ENCODE data around the gene NDUFAF2.

NDUFAF2 gene

DNA sequence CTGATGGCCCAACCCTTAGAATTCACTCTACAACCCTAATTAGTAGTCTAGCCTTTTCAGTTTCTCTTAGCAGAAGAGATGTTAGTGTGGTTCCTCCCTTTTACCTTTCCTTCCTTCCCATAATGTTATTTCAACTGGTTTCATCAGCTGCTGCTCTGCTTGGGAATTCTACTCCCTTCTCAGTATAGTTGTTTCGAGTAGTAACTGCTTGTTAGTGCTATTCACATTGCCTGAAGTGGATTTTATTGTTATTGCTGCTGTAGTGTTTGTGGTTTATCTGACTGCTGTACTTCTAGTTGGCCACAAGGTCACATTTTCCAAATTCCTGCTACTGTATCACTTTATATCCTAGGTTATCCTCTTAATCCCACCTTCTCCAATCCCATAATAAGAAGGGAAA, 187.6 kb downstream of the NDUFAF2 start:
- no peak overlapping the region for H3K27ac ChIP-seq (ENCODE audit: low read length)
- TF ChIP-seq, protein P1, sequence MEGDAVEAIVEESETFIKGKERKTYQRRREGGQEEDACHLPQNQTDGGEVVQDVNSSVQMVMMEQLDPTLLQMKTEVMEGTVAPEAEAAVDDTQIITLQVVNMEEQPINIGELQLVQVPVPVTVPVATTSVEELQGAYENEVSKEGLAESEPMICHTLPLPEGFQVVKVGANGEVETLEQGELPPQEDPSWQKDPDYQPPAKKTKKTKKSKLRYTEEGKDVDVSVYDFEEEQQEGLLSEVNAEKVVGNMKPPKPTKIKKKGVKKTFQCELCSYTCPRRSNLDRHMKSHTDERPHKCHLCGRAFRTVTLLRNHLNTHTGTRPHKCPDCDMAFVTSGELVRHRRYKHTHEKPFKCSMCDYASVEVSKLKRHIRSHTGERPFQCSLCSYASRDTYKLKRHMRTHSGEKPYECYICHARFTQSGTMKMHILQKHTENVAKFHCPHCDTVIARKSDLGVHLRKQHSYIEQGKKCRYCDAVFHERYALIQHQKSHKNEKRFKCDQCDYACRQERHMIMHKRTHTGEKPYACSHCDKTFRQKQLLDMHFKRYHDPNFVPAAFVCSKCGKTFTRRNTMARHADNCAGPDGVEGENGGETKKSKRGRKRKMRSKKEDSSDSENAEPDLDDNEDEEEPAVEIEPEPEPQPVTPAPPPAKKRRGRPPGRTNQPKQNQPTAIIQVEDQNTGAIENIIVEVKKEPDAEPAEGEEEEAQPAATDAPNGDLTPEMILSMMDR (IDR thresholded peaks at IDR 0.05; ENCODE audit: low read depth, low read length): no peak
- TF ChIP-seq EZH2phosphoT487 (IDR thresholded peaks at IDR 0.05; ENCODE audit: low read depth): no peak
- no peak overlapping the region for H3K4me2 ChIP-seq (ENCODE audit: low read length)
- no peaks in the 10 kb centered on the region for H3K79me2 ChIP-seq (ENCODE audit: low read length)
- H3K4me3 ChIP-seq (ENCODE audit: low read length): no peak overlapping the region
- H3K9ac ChIP-seq (ENCODE audit: low read length): no peak overlapping the region
- no peaks in the 10 kb centered on the region for H3K9me3 ChIP-seq (ENCODE audit: insufficient read depth, low read length)
- no peaks in the 10 kb centered on the region for H3K27me3 ChIP-seq (ENCODE audit: low read depth, low read length)
- no peaks in the 10 kb centered on the region for H4K20me1 ChIP-seq (ENCODE audit: insufficient read depth, low read length)
- H3K4me1 ChIP-seq (ENCODE audit: low read length): no peaks in the 10 kb centered on the region
- no peaks in the 10 kb centered on the region for H3K36me3 ChIP-seq (replicated peaks; ENCODE audit: low read depth, low read length)
- H2AFZ ChIP-seq (ENCODE audit: low read depth, low read length): no peak overlapping the region

DNA sequence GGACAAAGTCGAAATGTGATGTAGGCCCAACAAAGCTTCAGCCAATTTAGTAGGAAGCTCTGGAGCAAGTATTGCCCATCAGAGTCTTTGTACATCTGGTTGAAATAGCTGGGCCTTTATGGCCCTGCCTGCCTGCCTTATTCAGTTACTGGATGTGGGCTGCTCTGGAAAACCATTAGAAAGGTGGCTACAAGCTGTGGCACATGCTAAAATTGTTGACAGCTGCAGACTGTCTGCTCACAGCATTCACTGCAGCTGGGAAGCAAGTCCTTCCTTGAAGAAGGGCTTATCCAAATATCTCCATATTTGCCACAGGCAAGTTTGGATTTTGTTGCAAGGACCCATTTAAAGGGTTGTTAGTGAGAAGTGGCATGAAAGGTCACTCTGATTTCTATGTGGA, 192.8 kb downstream of the NDUFAF2 start:
- no peaks in the 10 kb centered on the region for H3K27me3 ChIP-seq (ENCODE audit: low read depth, low read length)
- H2AFZ ChIP-seq (ENCODE audit: low read depth, low read length): no peak overlapping the region
- H4K20me1 ChIP-seq (ENCODE audit: insufficient read depth, low read length): no peaks in the 10 kb centered on the region
- H3K4me2 ChIP-seq (ENCODE audit: low read length): no peak overlapping the region
- no peaks in the 10 kb centered on the region for H3K36me3 ChIP-seq (replicated peaks; ENCODE audit: low read depth, low read length)
- no peak for TF ChIP-seq EZH2phosphoT487 (IDR thresholded peaks at IDR 0.05; ENCODE audit: low read depth)
- TF ChIP-seq, protein P1 (IDR thresholded peaks at IDR 0.05; ENCODE audit: low read depth, low read length): no peak
- H3K4me3 ChIP-seq (ENCODE audit: low read length): no peak overlapping the region
- no peak overlapping the region for H3K27ac ChIP-seq (ENCODE audit: low read length)
- H3K79me2 ChIP-seq (ENCODE audit: low read length): no peaks in the 10 kb centered on the region
- H3K9me3 ChIP-seq (ENCODE audit: insufficient read depth, low read length): no peaks in the 10 kb centered on the region
- no peak overlapping the region for H3K9ac ChIP-seq (ENCODE audit: low read length)
- H3K4me1 ChIP-seq (ENCODE audit: low read length): no peaks in the 10 kb centered on the region

DNA sequence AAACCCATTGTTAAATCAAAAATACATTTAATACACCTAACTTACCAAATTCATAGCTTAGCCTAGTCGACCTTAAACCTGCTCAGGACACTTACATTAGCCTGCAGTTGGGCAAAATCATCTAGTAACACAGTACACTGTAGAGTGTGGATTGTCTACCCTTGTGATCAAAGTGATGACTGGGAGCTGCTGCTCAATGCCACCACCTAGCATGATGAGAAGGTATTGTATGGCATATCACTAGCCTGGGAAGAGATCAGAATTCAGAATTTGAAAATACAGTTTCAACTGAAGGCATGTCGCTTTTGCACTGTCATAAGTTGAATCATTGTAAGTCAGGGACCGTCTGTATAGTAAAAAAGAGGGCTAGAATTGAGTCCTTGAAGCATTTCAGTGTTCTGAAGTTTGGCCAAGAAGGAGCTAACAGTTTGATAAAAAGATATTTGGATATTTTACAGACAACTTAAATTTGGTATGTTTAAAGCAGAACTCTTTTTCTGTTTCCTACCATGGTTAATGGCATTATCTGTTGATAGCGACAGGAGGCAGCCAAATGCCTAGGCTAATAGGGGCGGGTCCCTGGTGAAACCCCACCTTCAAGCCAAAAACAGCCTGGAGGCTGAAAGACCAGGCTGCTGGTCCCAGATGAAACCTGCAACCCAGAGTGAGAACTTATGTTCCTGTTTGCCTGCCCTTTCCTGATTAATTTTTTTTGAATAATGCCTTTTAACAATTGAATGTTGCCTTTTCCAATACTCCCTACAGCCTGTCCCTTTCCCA, 194.3 kb downstream of the NDUFAF2 start:
- no peaks in the 10 kb centered on the region for H4K20me1 ChIP-seq (ENCODE audit: insufficient read depth, low read length)
- no peak overlapping the region for H2AFZ ChIP-seq (ENCODE audit: low read depth, low read length)
- no peak overlapping the region for H3K4me3 ChIP-seq (ENCODE audit: low read length)
- H3K27ac ChIP-seq (ENCODE audit: low read length): no peak overlapping the region
- no peaks in the 10 kb centered on the region for H3K27me3 ChIP-seq (ENCODE audit: low read depth, low read length)
- H3K4me2 ChIP-seq (ENCODE audit: low read length): no peak overlapping the region
- TF ChIP-seq EZH2phosphoT487 (IDR thresholded peaks at IDR 0.05; ENCODE audit: low read depth): no peak
- TF ChIP-seq, protein P1 (IDR thresholded peaks at IDR 0.05; ENCODE audit: low read depth, low read length): peak; percentile 40
- no peak overlapping the region for H3K9ac ChIP-seq (ENCODE audit: low read length)
- H3K4me1 ChIP-seq (ENCODE audit: low read length): no peaks in the 10 kb centered on the region
- no peaks in the 10 kb centered on the region for H3K36me3 ChIP-seq (replicated peaks; ENCODE audit: low read depth, low read length)
- no peaks in the 10 kb centered on the region for H3K79me2 ChIP-seq (ENCODE audit: low read length)
- no peaks in the 10 kb centered on the region for H3K9me3 ChIP-seq (ENCODE audit: insufficient read depth, low read length)

DNA sequence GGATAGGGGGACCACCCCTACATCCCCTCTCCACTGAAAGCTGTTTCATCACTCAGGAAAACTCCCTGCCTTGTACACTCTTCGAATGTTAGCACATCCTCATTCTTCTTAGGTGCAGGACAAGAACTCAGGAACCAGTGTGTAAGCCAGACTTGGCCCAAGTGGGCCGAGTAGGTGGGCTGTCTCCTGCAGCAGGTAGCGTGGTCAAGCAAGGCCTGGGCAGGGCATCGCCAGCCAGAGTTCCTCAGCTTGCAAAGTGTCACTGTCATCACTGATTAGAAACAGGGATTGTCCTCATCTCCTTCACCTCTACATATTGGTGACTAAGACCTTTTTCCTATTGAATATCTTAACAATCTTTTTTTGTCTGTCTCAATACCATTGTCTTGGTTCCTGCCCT, 194.9 kb downstream of the NDUFAF2 start:
- no peaks in the 10 kb centered on the region for H3K9me3 ChIP-seq (ENCODE audit: insufficient read depth, low read length)
- H3K4me2 ChIP-seq (ENCODE audit: low read length): no peak overlapping the region
- H3K36me3 ChIP-seq (replicated peaks; ENCODE audit: low read depth, low read length): no peaks in the 10 kb centered on the region
- no peak overlapping the region for H3K4me3 ChIP-seq (ENCODE audit: low read length)
- no peaks in the 10 kb centered on the region for H3K79me2 ChIP-seq (ENCODE audit: low read length)
- no peak for TF ChIP-seq EZH2phosphoT487 (IDR thresholded peaks at IDR 0.05; ENCODE audit: low read depth)
- TF ChIP-seq, protein P1 (IDR thresholded peaks at IDR 0.05; ENCODE audit: low read depth, low read length): no peak
- no peak overlapping the region for H3K27ac ChIP-seq (ENCODE audit: low read length)
- H3K9ac ChIP-seq (ENCODE audit: low read length): no peak overlapping the region
- no peaks in the 10 kb centered on the region for H4K20me1 ChIP-seq (ENCODE audit: insufficient read depth, low read length)
- H3K4me1 ChIP-seq (ENCODE audit: low read length): no peaks in the 10 kb centered on the region
- H2AFZ ChIP-seq (ENCODE audit: low read depth, low read length): no peak overlapping the region
- no peaks in the 10 kb centered on the region for H3K27me3 ChIP-seq (ENCODE audit: low read depth, low read length)
